Vagina (tissue), 2 donors: Measurements from ENCODE around the gene HECW1.

ENCODE experiments used
- POLR2A ChIP-seq, 2 donors: fragments of 450-650 bp; IDR thresholded peaks; one replicate each; pipeline ENCODE4 v1.6.1; 2017; ENCODE audit warnings: antibody characterized with exemption in 2 of 2, mild to moderate bottlenecking in 2 of 2, moderate library complexity in 2 of 2
- TF ChIP-seq, protein P1 (sequence below), 3 experiments: fragments of 450-650 bp in 2 of 3; fragments of 200-600 bp in 1 of 3; sonication (generic) in 1 of 3; IDR thresholded peaks; one replicate each; pipeline ENCODE4 v1.5.1; 2017 to 2019; ENCODE audit warnings: antibody characterized with exemption in 3 of 3, mild to moderate bottlenecking in 2 of 3, moderate library complexity in 2 of 3

DNA sequence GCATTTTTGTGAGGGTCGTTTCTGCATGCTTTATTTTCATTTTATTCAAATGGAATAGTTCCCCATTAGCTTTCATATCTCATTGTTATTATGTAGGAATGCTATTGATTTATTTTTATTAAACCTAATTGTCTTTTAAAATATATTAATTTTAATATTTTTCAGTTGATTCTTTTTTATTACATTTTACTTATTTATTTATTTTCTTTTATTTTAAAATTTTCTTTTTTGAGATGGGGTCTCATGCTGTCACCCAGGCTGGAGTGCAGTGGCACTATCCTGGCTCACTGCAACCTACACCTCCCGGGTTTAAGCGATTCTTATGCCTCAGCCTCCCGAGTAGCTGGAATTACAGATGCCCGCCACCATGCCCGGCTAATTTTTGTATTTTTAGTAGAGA, 463.1 kb downstream of the HECW1 start:
- TF ChIP-seq, protein P1, sequence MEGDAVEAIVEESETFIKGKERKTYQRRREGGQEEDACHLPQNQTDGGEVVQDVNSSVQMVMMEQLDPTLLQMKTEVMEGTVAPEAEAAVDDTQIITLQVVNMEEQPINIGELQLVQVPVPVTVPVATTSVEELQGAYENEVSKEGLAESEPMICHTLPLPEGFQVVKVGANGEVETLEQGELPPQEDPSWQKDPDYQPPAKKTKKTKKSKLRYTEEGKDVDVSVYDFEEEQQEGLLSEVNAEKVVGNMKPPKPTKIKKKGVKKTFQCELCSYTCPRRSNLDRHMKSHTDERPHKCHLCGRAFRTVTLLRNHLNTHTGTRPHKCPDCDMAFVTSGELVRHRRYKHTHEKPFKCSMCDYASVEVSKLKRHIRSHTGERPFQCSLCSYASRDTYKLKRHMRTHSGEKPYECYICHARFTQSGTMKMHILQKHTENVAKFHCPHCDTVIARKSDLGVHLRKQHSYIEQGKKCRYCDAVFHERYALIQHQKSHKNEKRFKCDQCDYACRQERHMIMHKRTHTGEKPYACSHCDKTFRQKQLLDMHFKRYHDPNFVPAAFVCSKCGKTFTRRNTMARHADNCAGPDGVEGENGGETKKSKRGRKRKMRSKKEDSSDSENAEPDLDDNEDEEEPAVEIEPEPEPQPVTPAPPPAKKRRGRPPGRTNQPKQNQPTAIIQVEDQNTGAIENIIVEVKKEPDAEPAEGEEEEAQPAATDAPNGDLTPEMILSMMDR (IDR thresholded peaks at IDR 0.05): no peak
- no peak for TF ChIP-seq POLR2A (IDR thresholded peaks at IDR 0.05)
